Measurements from ENCODE around the gene RBPMS2. TPM values are rescaled to one million over a fixed set of nuclear protein-coding genes. Genes with fewer than 3 reads are reported as not detected.

The RBPMS2 gene
- total RNA-seq, 1 experiment from 2014 or later, result 181 TPM

GRCh38 chr15:64781299-64781698, 5.9 kb upstream of the RBPMS2 start:
- Histone ChIP-seq H4K5ac (ENCODE audit: insufficient read length, low read depth, low read length) (no peak overlapping the region), H3K27me3 (ENCODE audit: insufficient read depth, low read length) (no peaks in the 10 kb centered on the region), H3K9me3 (ENCODE audit: control insufficient read depth, low read depth, low read length) (no peaks in the 10 kb centered on the region), H3K27ac (ENCODE audit: insufficient read length, low read depth, low read length) (no peak overlapping the region), H3K23ac (ENCODE audit: insufficient read length, low read depth, low read length) (no peak overlapping the region), H4K20me1 (ENCODE audit: control insufficient read depth, insufficient read depth, insufficient read length) (no peaks in the 10 kb centered on the region), H2BK12ac (ENCODE audit: insufficient read length, low read depth, low read length) (no peak overlapping the region), H3K79me2 (ENCODE audit: insufficient read depth, low read length) (peaks cover under 1% of the 10 kb centered on the region; the same call in 1 of the 2 replicates), H3K4me1 (ENCODE audit: insufficient read depth, low read length) (peaks cover 14% of the 10 kb centered on the region; the same call in 1 of the 2 replicates), H3K4me2 (ENCODE audit: insufficient read depth, insufficient read length, low read length) (no peak overlapping the region), H4K91ac (ENCODE audit: insufficient read length, low read depth, low read length) (no peak overlapping the region), H2BK15ac (ENCODE audit: low read depth, low read length) (no peak overlapping the region), H3K4ac (ENCODE audit: low read depth, low read length) (no peak overlapping the region), H4K8ac (replicated peaks; ENCODE audit: insufficient read length, low read depth, low read length) (no peak overlapping the region), H3K18ac (ENCODE audit: insufficient read length, low read depth, low read length) (no peak overlapping the region), H2AK5ac (ENCODE audit: insufficient read length, low read length) (no peak overlapping the region), H3K56ac (ENCODE audit: insufficient read length, low read depth, low read length) (no peak overlapping the region), H3K79me1 (ENCODE audit: insufficient read depth, low read depth, low read length, poor library complexity, severe bottlenecking) (no peaks in the 10 kb centered on the region), H2AFZ (ENCODE audit: low read length) (no peak overlapping the region), H2BK20ac (ENCODE audit: low read depth, low read length, poor library complexity, severe bottlenecking) (no peak overlapping the region), H3T11ph (ENCODE audit: low read length) (no peak overlapping the region), H3K9ac (ENCODE audit: extremely low read depth, insufficient read length, low read length) (no peak overlapping the region), H2BK5ac (ENCODE audit: insufficient read length, low read length) (no peak overlapping the region), H3K14ac (ENCODE audit: insufficient read depth, low read length) (no peak overlapping the region), H2BK120ac (ENCODE audit: low read depth, low read length, poor library complexity, severe bottlenecking) (no peak overlapping the region), H3K23me2 (ENCODE audit: insufficient read length, low read depth, low read length, poor library complexity, severe bottlenecking) (peaks cover 5% of the 10 kb centered on the region)
- DNase-seq, result no peak
- H3K4me3 Mint-ChIP-seq, result no peak overlapping the region
- H3K27ac Mint-ChIP-seq, result peak overlapping the region in 2 of 3 experiments; percentile 62 to 79; a peak in 1 of 7 replicates
- no peaks in the 10 kb centered on the region for H3K9me3 Mint-ChIP-seq
- H3K36me3 Mint-ChIP-seq (ENCODE audit: insufficient read depth in 1 of 3, low read depth in 3 of 3), result no peaks in the 10 kb centered on the region; a peak in 2 of 7 replicates
- H3K27me3 Mint-ChIP-seq (ENCODE audit: low read depth), result no peaks in the 10 kb centered on the region
- WGBS (ENCODE audit: extremely low coverage, insufficient read length, low lambda C conversion rate), result no CpG with 5 or more reads among the region's 6 CpGs
- peaks cover 47 to 53% of the 10 kb centered on the region in 2 experiments for H3K4me1 Mint-ChIP-seq
- TF ChIP-seq CTCF (conservative IDR thresholded peaks at IDR 0.05), result no peak
